Measurements from ENCODE around the gene COX19. TPM values are rescaled to one million over a fixed set of nuclear protein-coding genes. Genes with fewer than 3 reads are reported as not detected.

COX19 gene
- total and polyA plus RNA-seq, 2 donors from 2014 or later = 4.8 to 14.7 TPM

DNA sequence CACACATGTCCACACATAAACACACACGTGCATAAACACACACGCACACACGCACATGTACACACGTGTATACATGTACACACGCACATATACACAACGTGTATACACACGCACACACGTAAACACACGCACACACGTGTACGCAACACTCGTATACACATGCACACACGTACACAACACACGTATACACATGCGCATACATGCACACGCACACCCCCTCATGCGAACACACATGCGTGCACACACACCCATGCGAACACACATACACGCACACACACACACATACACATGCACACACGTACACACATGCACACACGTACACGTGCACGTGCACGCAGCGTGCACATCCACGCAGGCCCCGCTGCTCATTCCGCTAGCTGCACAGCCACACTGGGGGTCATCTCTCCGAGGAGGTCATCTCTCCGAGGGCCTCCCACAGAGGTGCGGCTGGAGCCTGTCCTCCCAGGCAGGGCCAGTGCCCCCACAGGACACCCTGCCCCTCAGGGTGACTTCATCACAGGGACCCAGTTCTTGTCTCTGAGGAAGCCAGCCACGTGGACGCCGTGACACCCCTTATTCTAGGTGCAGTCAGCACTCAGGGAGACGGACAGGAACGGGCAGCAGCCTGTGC lies 33.5 kb upstream of the COX19 start:
- Histone ChIP-seq H3K9ac (ENCODE audit: low read length in 3 of 3) (no peak overlapping the region), H3K9me3 (ENCODE audit: control insufficient read depth in 2 of 3, insufficient read depth in 1 of 3, low read length in 3 of 3) (peaks cover 0 to 3% (median 0%) of the 10 kb centered on the region in 3 donors), H3K27me3 (ENCODE audit: control insufficient read depth, insufficient read depth, low read length) (no peaks in the 10 kb centered on the region), H3K4me1 (ENCODE audit: control insufficient read depth in 2 of 3, insufficient read depth in 2 of 3, low read depth in 1 of 3, low read length in 3 of 3) (peaks cover 0 to 8% (median 0%) of the 10 kb centered on the region in 3 donors), H3K4me3 (ENCODE audit: low read length in 3 of 3) (peak overlapping the region in 1 of 3 donors; percentile 22), H3K27ac (ENCODE audit: low read depth in 2 of 2, low read length in 2 of 2) (no peak overlapping the region), H3K36me3 (ENCODE audit: control insufficient read depth in 2 of 3, insufficient read depth in 3 of 3, low read length in 3 of 3) (peaks cover 0 to 4% (median 3%) of the 10 kb centered on the region in 3 donors)
- FAIRE-seq = no peak
- no peak for DNase-seq
- TF ChIP-seq, protein P1, sequence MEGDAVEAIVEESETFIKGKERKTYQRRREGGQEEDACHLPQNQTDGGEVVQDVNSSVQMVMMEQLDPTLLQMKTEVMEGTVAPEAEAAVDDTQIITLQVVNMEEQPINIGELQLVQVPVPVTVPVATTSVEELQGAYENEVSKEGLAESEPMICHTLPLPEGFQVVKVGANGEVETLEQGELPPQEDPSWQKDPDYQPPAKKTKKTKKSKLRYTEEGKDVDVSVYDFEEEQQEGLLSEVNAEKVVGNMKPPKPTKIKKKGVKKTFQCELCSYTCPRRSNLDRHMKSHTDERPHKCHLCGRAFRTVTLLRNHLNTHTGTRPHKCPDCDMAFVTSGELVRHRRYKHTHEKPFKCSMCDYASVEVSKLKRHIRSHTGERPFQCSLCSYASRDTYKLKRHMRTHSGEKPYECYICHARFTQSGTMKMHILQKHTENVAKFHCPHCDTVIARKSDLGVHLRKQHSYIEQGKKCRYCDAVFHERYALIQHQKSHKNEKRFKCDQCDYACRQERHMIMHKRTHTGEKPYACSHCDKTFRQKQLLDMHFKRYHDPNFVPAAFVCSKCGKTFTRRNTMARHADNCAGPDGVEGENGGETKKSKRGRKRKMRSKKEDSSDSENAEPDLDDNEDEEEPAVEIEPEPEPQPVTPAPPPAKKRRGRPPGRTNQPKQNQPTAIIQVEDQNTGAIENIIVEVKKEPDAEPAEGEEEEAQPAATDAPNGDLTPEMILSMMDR (IDR thresholded peaks at IDR 0.05; ENCODE audit: borderline replicate concordance, extremely low read depth, insufficient read depth) = no peak
- intact Hi-C loops (cut with DNase I) = no loop called here

- intact Hi-C loops (cut with DNase I) = no loop called here
- H3K9ac ChIP-seq (ENCODE audit: low read length in 3 of 3) = no peak overlapping the region
- FAIRE-seq (no peak), DNase-seq (no peak)
- no peak overlapping the region for H3K27ac ChIP-seq (ENCODE audit: low read depth in 2 of 2, low read length in 2 of 2)
- H3K4me3 ChIP-seq (ENCODE audit: low read length in 3 of 3) = no peak overlapping the region
- TF ChIP-seq, protein P1 (IDR thresholded peaks at IDR 0.05; ENCODE audit: borderline replicate concordance, extremely low read depth, insufficient read depth) = no peak
- H3K27me3 ChIP-seq (ENCODE audit: control insufficient read depth, insufficient read depth, low read length) = no peaks in the 10 kb centered on the region
- peaks cover 0 to 8% (median 0%) of the 10 kb centered on the region in 3 donors for H3K4me1 ChIP-seq (ENCODE audit: control insufficient read depth in 2 of 3, insufficient read depth in 2 of 3, low read depth in 1 of 3, low read length in 3 of 3)
- peaks cover 0 to 3% (median 0%) of the 10 kb centered on the region in 3 donors for H3K9me3 ChIP-seq (ENCODE audit: control insufficient read depth in 2 of 3, insufficient read depth in 1 of 3, low read length in 3 of 3)
- H3K36me3 ChIP-seq (ENCODE audit: control insufficient read depth in 2 of 3, insufficient read depth in 3 of 3, low read length in 3 of 3) = peaks cover 0 to 4% (median 3%) of the 10 kb centered on the region in 3 donors
Observed at GRCh38 chr7:1007901-1008300, 32.6 kb upstream of the COX19 start.

DNA sequence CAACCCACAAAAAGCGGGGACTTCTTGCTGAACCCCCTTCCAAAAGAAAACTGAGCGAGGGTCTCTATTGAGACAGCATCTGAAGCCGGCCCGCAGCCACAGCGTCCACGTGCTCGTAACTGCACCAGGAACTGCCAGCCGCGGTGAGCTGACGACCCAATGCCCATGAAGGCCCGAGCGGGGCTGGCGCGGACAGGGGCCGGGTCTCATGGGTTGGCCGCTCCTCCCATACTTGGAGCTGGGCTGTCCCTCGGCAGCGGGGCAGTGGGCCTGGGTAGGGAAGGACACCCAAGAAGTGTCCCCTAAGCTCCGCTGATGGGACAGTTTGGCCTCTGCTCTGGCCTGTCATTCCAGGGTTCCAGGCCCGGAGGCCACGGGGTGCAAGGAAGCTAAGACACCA lies 30.0 kb upstream of the COX19 start:
- Histone ChIP-seq H3K27ac (ENCODE audit: low read depth in 2 of 2, low read length in 2 of 2) (no peak overlapping the region), H3K4me3 (ENCODE audit: low read length in 3 of 3) (no peak overlapping the region), H3K4me1 (ENCODE audit: control insufficient read depth in 2 of 3, insufficient read depth in 2 of 3, low read depth in 1 of 3, low read length in 3 of 3) (no peaks in the 10 kb centered on the region), H3K36me3 (ENCODE audit: control insufficient read depth in 2 of 3, insufficient read depth in 3 of 3, low read length in 3 of 3) (peaks cover 0 to 4% (median 3%) of the 10 kb centered on the region in 3 donors), H3K9ac (ENCODE audit: low read length in 3 of 3) (no peak overlapping the region), H3K27me3 (ENCODE audit: control insufficient read depth, insufficient read depth, low read length) (no peaks in the 10 kb centered on the region), H3K9me3 (ENCODE audit: control insufficient read depth in 2 of 3, insufficient read depth in 1 of 3, low read length in 3 of 3) (peaks cover 0 to 3% (median 0%) of the 10 kb centered on the region in 3 donors)
- TF ChIP-seq, protein P1 (IDR thresholded peaks at IDR 0.05; ENCODE audit: borderline replicate concordance, extremely low read depth, insufficient read depth) = no peak
- DNase-seq (no peak), FAIRE-seq (no peak)
- intact Hi-C loops (cut with DNase I) = no loop called here

Measured in kidney (tissue), 14 donors.